ENCODE results near the gene LGR4.

LGR4 gene

GRCh38 chr11:27425814-27426213, 46.8 kb downstream of the LGR4 start:
- H4K20me1 ChIP-seq (ENCODE audit: control insufficient read depth, insufficient read depth, low read depth, low read length) = no peaks in the 10 kb centered on the region
- no peaks in the 10 kb centered on the region for H3F3A ChIP-seq (ENCODE audit: control insufficient read depth, insufficient read depth)
- no peaks in the 10 kb centered on the region for H3K9me2 ChIP-seq (replicated peaks; ENCODE audit: control insufficient read depth, low read length)
- no peaks in the 10 kb centered on the region for H3K27me3 ChIP-seq (ENCODE audit: control insufficient read depth, low read length)
- no peaks in the 10 kb centered on the region for H3K36me3 ChIP-seq (ENCODE audit: control insufficient read depth, low read length)
- H3K9me3 ChIP-seq (ENCODE audit: control insufficient read depth, insufficient read depth, low read length) = no peaks in the 10 kb centered on the region
- no peaks in the 10 kb centered on the region for H3K79me2 ChIP-seq (ENCODE audit: control insufficient read depth, low read length)
- no peak overlapping the region for H3K4me3 ChIP-seq (ENCODE audit: low read length)
- H3K4me2 ChIP-seq (ENCODE audit: low read length) = no peak overlapping the region
- H3K4me1 ChIP-seq (ENCODE audit: control insufficient read depth, low read length) = no peaks in the 10 kb centered on the region
- TF ChIP-seq EZH2phosphoT487 (IDR thresholded peaks at IDR 0.05; ENCODE audit: borderline replicate concordance, low read length) (no peak), CTCF (IDR thresholded peaks at IDR 0.05; ENCODE audit: low read depth, low read length, poor library complexity, severe bottlenecking) (no peak)
- H3K27ac ChIP-seq (ENCODE audit: low read depth, low read length) = no peak overlapping the region

- no peaks in the 10 kb centered on the region for H3F3A ChIP-seq (ENCODE audit: control insufficient read depth, insufficient read depth)
- no peaks in the 10 kb centered on the region for H3K27me3 ChIP-seq (ENCODE audit: control insufficient read depth, low read length)
- no peaks in the 10 kb centered on the region for H3K4me1 ChIP-seq (ENCODE audit: control insufficient read depth, low read length)
- H3K36me3 ChIP-seq (ENCODE audit: control insufficient read depth, low read length) = no peaks in the 10 kb centered on the region
- no peaks in the 10 kb centered on the region for H3K79me2 ChIP-seq (ENCODE audit: control insufficient read depth, low read length)
- no peak overlapping the region for H3K4me2 ChIP-seq (ENCODE audit: low read length)
- no peak overlapping the region for H3K27ac ChIP-seq (ENCODE audit: low read depth, low read length)
- H3K4me3 ChIP-seq (ENCODE audit: low read length) = no peak overlapping the region
- H4K20me1 ChIP-seq (ENCODE audit: control insufficient read depth, insufficient read depth, low read depth, low read length) = no peaks in the 10 kb centered on the region
- TF ChIP-seq EZH2phosphoT487 (IDR thresholded peaks at IDR 0.05; ENCODE audit: borderline replicate concordance, low read length) (no peak), CTCF (IDR thresholded peaks at IDR 0.05; ENCODE audit: low read depth, low read length, poor library complexity, severe bottlenecking) (no peak)
- H3K9me3 ChIP-seq (ENCODE audit: control insufficient read depth, insufficient read depth, low read length) = no peaks in the 10 kb centered on the region
- H3K9me2 ChIP-seq (replicated peaks; ENCODE audit: control insufficient read depth, low read length) = no peaks in the 10 kb centered on the region
Measured at GRCh38 chr11:27423125-27423524, 49.5 kb downstream of the LGR4 start.

GRCh38 chr11:27421819-27422494, 50.6 kb downstream of the LGR4 start:
- Histone ChIP-seq H3K27ac (ENCODE audit: low read depth, low read length) (no peak overlapping the region), H3K36me3 (ENCODE audit: control insufficient read depth, low read length) (no peaks in the 10 kb centered on the region)
- TF ChIP-seq CTCF (IDR thresholded peaks at IDR 0.05; ENCODE audit: low read depth, low read length, poor library complexity, severe bottlenecking) (no peak), EZH2phosphoT487 (IDR thresholded peaks at IDR 0.05; ENCODE audit: borderline replicate concordance, low read length) (no peak)

More at GRCh38 chr11:27421819-27422494, 50.6 kb downstream of the LGR4 start:
- H3K9me2 ChIP-seq (replicated peaks; ENCODE audit: control insufficient read depth, low read length) = no peaks in the 10 kb centered on the region
- no peak overlapping the region for H3K4me2 ChIP-seq (ENCODE audit: low read length)
- H4K20me1 ChIP-seq (ENCODE audit: control insufficient read depth, insufficient read depth, low read depth, low read length) = no peaks in the 10 kb centered on the region
- H3F3A ChIP-seq (ENCODE audit: control insufficient read depth, insufficient read depth) = no peaks in the 10 kb centered on the region
- no peaks in the 10 kb centered on the region for H3K9me3 ChIP-seq (ENCODE audit: control insufficient read depth, insufficient read depth, low read length)
- no peaks in the 10 kb centered on the region for H3K27me3 ChIP-seq (ENCODE audit: control insufficient read depth, low read length)
- no peaks in the 10 kb centered on the region for H3K4me1 ChIP-seq (ENCODE audit: control insufficient read depth, low read length)
- no peaks in the 10 kb centered on the region for H3K79me2 ChIP-seq (ENCODE audit: control insufficient read depth, low read length)
- H3K4me3 ChIP-seq (ENCODE audit: low read length) = no peak overlapping the region

All from DOHH2 (cell line).